GM12875 (cell line): Measurements from ENCODE around the gene BTK.

Experiments
- H3K4me3 ChIP-seq: one replicate; pipeline ENCODE4 v1.5.1; 2011; ENCODE audit warnings: low read depth, low read length, control low read depth
- TF ChIP-seq, protein P1 (sequence below): IDR thresholded peaks from 2 replicates; pipeline ENCODE4 v1.5.1; 2011; ENCODE audit warnings: low read depth, mild to moderate bottlenecking, control low read depth, inconsistent platforms, low read length, moderate library complexity, borderline replicate concordance; ENCODE audit not compliant: insufficient read depth

BTK gene

DNA sequence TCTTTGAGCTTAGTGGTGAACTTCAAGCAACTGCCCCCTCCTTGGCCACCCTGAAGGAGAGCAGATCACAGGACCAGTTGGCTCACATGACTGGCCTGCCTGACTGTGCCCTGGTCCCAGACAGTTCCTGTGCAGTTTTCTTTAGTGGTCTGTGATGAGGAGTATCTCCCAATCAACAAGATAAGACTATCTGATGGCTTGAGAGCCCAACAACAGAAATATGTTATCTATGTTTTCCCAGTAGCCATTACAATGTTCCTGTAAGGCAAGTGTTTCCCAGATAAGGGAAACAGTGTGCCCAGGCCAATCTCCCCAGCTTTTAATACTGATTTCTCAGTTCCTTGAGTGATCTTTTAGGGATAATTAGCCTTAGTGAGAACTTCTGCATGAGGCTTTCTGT is 23.2 kb downstream of the BTK start:
- TF ChIP-seq, protein P1, sequence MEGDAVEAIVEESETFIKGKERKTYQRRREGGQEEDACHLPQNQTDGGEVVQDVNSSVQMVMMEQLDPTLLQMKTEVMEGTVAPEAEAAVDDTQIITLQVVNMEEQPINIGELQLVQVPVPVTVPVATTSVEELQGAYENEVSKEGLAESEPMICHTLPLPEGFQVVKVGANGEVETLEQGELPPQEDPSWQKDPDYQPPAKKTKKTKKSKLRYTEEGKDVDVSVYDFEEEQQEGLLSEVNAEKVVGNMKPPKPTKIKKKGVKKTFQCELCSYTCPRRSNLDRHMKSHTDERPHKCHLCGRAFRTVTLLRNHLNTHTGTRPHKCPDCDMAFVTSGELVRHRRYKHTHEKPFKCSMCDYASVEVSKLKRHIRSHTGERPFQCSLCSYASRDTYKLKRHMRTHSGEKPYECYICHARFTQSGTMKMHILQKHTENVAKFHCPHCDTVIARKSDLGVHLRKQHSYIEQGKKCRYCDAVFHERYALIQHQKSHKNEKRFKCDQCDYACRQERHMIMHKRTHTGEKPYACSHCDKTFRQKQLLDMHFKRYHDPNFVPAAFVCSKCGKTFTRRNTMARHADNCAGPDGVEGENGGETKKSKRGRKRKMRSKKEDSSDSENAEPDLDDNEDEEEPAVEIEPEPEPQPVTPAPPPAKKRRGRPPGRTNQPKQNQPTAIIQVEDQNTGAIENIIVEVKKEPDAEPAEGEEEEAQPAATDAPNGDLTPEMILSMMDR: no peak

DNA sequence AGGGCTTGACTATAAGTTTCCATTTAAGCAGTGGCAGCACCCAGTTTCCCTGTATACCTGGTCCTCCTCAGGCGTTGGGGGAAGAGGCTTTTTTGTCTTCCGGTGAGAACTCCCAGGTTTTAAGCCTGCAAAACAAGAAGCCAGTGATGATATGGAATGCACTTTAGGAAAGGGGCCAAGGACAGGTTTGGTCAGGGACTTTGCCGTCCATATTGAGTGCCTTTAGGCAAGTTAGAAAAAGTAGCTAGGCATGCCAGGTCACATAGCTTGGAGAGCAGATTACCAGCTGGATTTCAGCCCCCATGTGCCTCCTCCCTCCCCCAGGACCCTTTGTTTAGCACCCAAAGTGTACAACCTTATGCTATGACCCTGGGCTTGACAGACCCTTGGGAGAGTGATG is 23.9 kb downstream of the BTK start:
- TF ChIP-seq, protein P1: no peak
- H3K4me3 ChIP-seq: no peak overlapping the region

More for the DNA sequence above, 23.2 kb downstream of the BTK start:
- H3K4me3 ChIP-seq: no peak overlapping the region

DNA sequence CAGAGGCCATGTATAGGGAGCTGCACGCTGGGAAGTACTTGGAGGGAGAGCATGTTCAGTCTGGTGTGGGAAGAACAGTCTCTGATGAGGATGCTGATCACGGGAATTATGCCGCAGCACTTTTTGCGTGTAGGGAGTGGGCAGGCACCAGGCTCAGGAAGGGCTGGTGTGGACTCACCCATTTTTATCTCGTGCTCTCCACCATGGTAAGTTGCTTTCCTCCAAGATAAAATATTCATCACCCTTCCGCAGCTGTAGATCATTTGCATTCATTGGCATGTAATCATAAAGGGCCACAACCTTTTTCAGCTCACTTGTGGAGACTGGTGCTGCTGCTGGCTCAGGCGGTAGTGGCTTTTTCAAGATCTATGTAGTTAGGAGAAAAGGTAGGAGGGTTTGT is 25.6 kb downstream of the BTK start:
- H3K4me3 ChIP-seq: no peak overlapping the region
- TF ChIP-seq, protein P1: no peak

DNA sequence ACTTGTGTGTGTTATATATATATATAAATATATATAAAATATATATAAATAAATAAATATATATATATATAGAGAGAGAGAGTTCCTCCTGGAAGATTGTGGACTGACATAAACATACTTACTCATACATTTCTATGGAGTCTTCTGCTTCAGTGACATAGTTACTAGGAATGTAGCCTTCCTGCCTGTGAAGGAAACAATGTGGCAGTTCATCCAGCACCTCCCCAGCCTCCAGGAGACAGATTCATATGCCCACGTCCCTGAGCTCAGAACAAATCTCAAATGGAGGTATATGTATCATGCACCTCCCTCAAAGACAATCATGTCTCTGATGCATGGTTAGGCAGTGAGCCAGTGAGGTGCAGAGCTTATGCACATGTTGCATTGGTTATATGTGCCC is 26.0 kb downstream of the BTK start:
- TF ChIP-seq, protein P1: no peak
- H3K4me3 ChIP-seq: no peak overlapping the region

DNA sequence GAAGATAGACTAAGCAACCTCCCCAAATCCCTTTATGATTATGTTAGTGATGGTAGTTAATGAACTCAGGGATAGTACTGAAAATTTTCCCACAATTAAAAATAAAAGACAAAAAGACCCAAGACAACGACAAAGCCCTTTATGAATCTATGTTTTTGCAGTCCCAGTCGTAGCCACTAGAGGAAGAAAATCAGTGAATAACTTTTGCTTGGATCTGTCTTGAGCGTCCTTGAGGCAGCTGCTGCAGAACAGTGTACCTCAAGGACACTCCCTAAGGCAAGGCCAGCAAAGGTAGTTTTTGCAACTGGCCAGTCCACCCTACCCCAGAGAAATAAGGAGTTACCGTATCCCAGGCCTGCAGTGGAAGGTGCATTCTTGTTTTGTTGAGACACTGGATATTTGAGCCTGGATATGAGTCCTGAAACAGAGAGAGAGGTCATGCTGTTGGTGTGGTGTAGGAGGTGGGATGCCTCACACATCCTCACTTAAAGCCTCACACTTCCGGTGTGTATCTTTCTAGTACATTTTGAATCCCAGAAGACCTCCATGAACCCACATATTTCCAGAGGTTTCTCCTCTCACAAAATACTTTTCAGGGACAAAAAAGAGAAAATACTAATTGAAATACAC is 28.7 kb downstream of the BTK start:
- TF ChIP-seq, protein P1: peak; percentile 35; the same call in 1 of the 2 replicates

DNA sequence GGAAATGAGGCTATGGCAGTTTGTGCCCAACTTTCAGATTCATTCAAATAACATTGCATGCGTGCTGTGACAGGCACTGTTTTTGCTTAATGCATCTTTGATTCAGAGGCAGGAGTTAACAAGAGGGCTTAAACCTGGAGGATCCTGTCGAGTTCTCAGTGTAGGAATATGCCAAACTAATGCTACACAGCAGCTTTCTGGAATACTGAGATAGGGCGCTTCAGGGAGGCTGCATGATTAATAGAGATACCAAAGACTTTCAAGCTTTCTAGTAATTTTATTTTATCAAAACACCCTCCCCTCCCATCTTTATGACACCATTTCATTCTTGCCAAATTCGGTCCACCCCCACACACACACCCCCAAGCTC is 36.8 kb downstream of the BTK start:
- TF ChIP-seq, protein P1: no peak

More for the DNA sequence above, 28.7 kb downstream of the BTK start:
- no peak overlapping the region for H3K4me3 ChIP-seq

DNA sequence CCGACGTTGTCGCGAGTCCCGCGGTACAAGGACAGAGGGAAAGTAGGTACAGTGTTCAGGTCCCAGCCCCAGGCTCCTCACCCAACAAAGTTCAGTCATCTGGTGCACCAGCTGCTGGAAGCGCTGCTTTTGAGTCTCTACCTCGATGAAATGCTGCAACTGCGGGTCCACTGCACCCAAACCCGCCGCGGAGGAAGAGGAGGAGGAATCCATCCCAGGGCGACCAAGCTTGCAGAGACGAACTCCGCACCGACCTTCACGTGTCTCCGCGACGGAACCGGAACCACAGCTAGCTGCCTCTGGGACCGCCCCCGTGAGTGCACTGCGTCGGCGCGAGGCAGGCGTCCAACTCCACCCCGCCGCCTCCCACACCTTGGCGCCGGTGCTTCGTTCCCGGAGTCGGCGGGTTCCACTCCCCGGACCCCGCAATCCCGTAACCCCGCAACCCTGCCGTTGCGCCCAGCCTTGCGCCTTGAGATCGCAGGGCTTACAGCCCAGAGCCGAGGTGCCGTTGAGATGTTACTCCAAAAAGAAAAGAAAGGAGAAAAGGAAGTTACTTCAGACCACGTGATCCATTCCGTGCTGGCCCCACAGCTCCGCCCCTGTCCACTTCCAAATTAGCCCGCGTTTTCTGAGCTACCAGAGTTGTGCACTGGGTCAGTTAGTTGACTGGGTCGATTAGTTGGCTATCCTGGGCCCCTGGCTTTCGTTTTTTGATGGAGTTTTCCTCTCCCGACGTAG is 37.4 kb downstream of the BTK start, which contains the start of gene TIMM8A:
TIMM8A (minus strand) TSS at position 291 of the 741 bp plus-strand sequence; CDS start at position 213, 78 bp downstream.
- H3K4me3 ChIP-seq: peak within 1 kb of the TSS; percentile 76
- TF ChIP-seq, protein P1: no peak

More for the DNA sequence above, 36.8 kb downstream of the BTK start:
- peak overlapping the region; percentile 76 for H3K4me3 ChIP-seq
